Measurements from ENCODE around the gene FGF12. TPM values are rescaled to one million over a fixed set of nuclear protein-coding genes. Genes with fewer than 3 reads are reported as not detected.

Gene FGF12
- total and polyA plus RNA-seq, 7 donors: 0.25 to 0.87 (median 0.71) TPM

- DNase-seq: no peak
- no peaks in the 10 kb centered on the region for H3K9me3 ChIP-seq
- TF ChIP-seq, protein P1, sequence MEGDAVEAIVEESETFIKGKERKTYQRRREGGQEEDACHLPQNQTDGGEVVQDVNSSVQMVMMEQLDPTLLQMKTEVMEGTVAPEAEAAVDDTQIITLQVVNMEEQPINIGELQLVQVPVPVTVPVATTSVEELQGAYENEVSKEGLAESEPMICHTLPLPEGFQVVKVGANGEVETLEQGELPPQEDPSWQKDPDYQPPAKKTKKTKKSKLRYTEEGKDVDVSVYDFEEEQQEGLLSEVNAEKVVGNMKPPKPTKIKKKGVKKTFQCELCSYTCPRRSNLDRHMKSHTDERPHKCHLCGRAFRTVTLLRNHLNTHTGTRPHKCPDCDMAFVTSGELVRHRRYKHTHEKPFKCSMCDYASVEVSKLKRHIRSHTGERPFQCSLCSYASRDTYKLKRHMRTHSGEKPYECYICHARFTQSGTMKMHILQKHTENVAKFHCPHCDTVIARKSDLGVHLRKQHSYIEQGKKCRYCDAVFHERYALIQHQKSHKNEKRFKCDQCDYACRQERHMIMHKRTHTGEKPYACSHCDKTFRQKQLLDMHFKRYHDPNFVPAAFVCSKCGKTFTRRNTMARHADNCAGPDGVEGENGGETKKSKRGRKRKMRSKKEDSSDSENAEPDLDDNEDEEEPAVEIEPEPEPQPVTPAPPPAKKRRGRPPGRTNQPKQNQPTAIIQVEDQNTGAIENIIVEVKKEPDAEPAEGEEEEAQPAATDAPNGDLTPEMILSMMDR (IDR thresholded peaks at IDR 0.05): no peak
- no peak for ATAC-seq
- H3K4me3 ChIP-seq: no peak overlapping the region
- 59 to 78% (median 72%) methylated on average over 6 of the region's 6 CpGs for WGBS, 3 donors
- no peaks in the 10 kb centered on the region for H3K4me1 ChIP-seq
- H3K27ac ChIP-seq: no peak overlapping the region
- no peaks in the 10 kb centered on the region for H3K27me3 ChIP-seq (ENCODE audit: insufficient read depth in 3 of 3, low read length in 2 of 3)
- intact Hi-C loops (cut with DNase I): no loop called here
- H3K36me3 ChIP-seq (ENCODE audit: insufficient read depth in 1 of 2, low read depth in 1 of 2): no peaks in the 10 kb centered on the region
Measured at GRCh38 chr3:192366916-192367315, 360.4 kb downstream of the FGF12 start.

- no peak for ATAC-seq
- Histone ChIP-seq H3K9me3 (no peaks in the 10 kb centered on the region), H3K27ac (no peak overlapping the region), H3K27me3 (ENCODE audit: insufficient read depth in 3 of 3, low read length in 2 of 3) (no peaks in the 10 kb centered on the region), H3K4me1 (no peaks in the 10 kb centered on the region), H3K36me3 (ENCODE audit: insufficient read depth in 1 of 2, low read depth in 1 of 2) (no peaks in the 10 kb centered on the region), H3K4me3 (no peak overlapping the region)
- DNase-seq: no peak
- WGBS, 3 donors: 51 to 54% (median 52%) methylated on average over 7 of the region's 7 CpGs
- TF ChIP-seq, protein P1 (IDR thresholded peaks at IDR 0.05): no peak
- intact Hi-C loops (cut with DNase I): no loop called here
Measured at GRCh38 chr3:192365571-192365970, 361.8 kb downstream of the FGF12 start.

DNA sequence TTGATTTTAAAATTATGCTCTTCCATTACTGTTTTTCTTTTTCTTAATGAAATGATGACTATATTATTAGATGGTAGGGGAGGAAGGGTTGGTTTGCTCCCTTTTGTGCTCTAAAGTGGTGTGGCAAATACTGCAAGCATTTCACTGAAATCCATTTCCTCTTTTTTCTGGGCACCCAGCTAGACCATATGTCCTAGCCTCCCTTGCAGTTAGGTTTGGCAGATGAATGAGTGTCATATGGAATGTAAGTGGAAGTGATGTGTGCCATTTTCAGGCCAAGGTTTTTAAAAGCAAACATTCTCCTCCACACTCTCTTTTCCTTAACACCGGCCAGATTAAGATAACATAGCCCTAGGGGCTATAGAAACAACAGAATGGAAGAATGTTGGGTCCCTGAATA, 363.0 kb downstream of the FGF12 start:
- no peak overlapping the region for H3K4me3 ChIP-seq
- H3K27ac ChIP-seq: no peak overlapping the region
- no peaks in the 10 kb centered on the region for H3K4me1 ChIP-seq
- DNase-seq (no peak), ATAC-seq (no peak)
- intact Hi-C loops (cut with DNase I): no loop called here
- TF ChIP-seq, protein P1 (IDR thresholded peaks at IDR 0.05): no peak
- no peaks in the 10 kb centered on the region for H3K9me3 ChIP-seq
- no peaks in the 10 kb centered on the region for H3K27me3 ChIP-seq (ENCODE audit: insufficient read depth in 3 of 3, low read length in 2 of 3)
- 88 to 90% (median 89%) methylated on average over 1 of the region's 1 CpG for WGBS, 3 donors
- H3K36me3 ChIP-seq (ENCODE audit: insufficient read depth in 1 of 2, low read depth in 1 of 2): no peaks in the 10 kb centered on the region

- 67 to 70% (median 68%) methylated on average over 7 of the region's 7 CpGs for WGBS, 3 donors
- no peaks in the 10 kb centered on the region for H3K9me3 ChIP-seq
- no peak overlapping the region for H3K4me3 ChIP-seq
- H3K36me3 ChIP-seq (ENCODE audit: insufficient read depth in 1 of 2, low read depth in 1 of 2): no peaks in the 10 kb centered on the region
- no peaks in the 10 kb centered on the region for H3K4me1 ChIP-seq
- intact Hi-C loops (cut with DNase I): no loop called here
- H3K27me3 ChIP-seq (ENCODE audit: insufficient read depth in 3 of 3, low read length in 2 of 3): no peaks in the 10 kb centered on the region
- no peak overlapping the region for H3K27ac ChIP-seq
- no peak for DNase-seq
- TF ChIP-seq, protein P1 (IDR thresholded peaks at IDR 0.05): no peak
- ATAC-seq: no peak
Measured at GRCh38 chr3:192354687-192355086, 372.7 kb downstream of the FGF12 start.

GRCh38 chr3:192352142-192352541, 375.2 kb downstream of the FGF12 start:
- DNase-seq: no peak
- H3K27ac ChIP-seq: no peak overlapping the region

More at GRCh38 chr3:192352142-192352541, 375.2 kb downstream of the FGF12 start:
- TF ChIP-seq, protein P1 (IDR thresholded peaks at IDR 0.05): no peak
- Histone ChIP-seq H3K27me3 (ENCODE audit: insufficient read depth in 3 of 3, low read length in 2 of 3) (no peaks in the 10 kb centered on the region), H3K4me3 (no peak overlapping the region), H3K9me3 (no peaks in the 10 kb centered on the region), H3K36me3 (ENCODE audit: insufficient read depth in 1 of 2, low read depth in 1 of 2) (no peaks in the 10 kb centered on the region), H3K4me1 (no peaks in the 10 kb centered on the region)
- no peak for ATAC-seq
- intact Hi-C loops (cut with DNase I): no loop called here

Data from psoas muscle (tissue), 8 donors.